ENCODE results near the gene GNAI3.

DNA sequence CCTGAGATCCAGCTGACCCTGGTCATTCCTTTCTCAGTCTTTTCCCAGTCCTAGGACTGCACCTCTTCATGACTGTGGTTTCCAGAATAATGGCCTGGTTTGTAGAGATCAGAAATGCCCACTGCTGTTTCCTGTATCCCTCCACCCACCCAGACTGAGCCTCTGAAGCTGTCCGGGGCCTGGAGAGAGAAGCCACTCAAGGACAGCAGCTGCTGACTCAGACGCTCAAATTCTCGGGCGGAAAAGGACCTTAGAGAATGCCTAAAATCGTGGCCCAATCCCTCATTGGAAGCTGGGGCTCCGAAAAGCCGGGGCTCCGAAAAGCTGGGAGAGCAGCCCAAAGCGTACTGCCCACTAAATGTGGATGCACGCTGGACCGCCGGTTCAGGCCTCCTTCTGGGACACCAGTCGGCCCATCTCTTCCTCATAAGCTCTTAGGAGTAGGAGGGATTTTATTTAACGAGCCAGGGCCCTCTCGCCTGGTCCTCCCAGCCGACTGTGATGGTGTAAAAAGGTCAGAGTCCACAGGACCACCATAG, 16.5 kb upstream of the GNAI3 start:
- TF ChIP-seq POLR2A (IDR thresholded peaks at IDR 0.05; ENCODE audit: low read length) (no peak), GATA1 (IDR thresholded peaks at IDR 0.05; ENCODE audit: low read depth, low read length) (no peak)
